Measurements from ENCODE around the gene TRABD2B. TPM values are rescaled to one million over a fixed set of nuclear protein-coding genes. Genes with fewer than 3 reads are reported as not detected.

Gene TRABD2B
- total RNA-seq, 1 experiment from 2014 or later, result 0.05 TPM

GRCh38 chr1:47993881-47994625, 3.1 kb downstream of the TRABD2B start:
- no peak overlapping the region for H2AFZ ChIP-seq (ENCODE audit: low read depth, low read length, poor library complexity, severe bottlenecking)
- H3K79me2 ChIP-seq (ENCODE audit: insufficient read depth, low read length), result no peaks in the 10 kb centered on the region
- H3K27ac ChIP-seq (ENCODE audit: low read depth, low read length), result no peak overlapping the region
- BruUV-seq (replicated peaks), result no TSS peak
- H3K27me3 ChIP-seq (ENCODE audit: insufficient read depth, low read length), result peaks cover 12% of the 10 kb centered on the region; the same call in 1 of the 2 replicates
- no peaks in the 10 kb centered on the region for H3K9me3 ChIP-seq (ENCODE audit: control insufficient read depth in 1 of 2, insufficient read depth in 1 of 2, low read depth in 1 of 2, low read length in 2 of 2)
- H3K9ac ChIP-seq (ENCODE audit: low read length), result no peak overlapping the region
- H4K20me1 ChIP-seq (ENCODE audit: insufficient read depth), result no peaks in the 10 kb centered on the region
- POLR2A ChIA-PET, result no interaction called here
- H3K4me1 ChIP-seq (ENCODE audit: control insufficient read depth in 1 of 2, insufficient read depth in 2 of 2, low read length in 2 of 2), result peaks cover 6 to 16% of the 10 kb centered on the region in 2 experiments; a peak in 3 of 4 replicates
- TF ChIP-seq MAX (IDR thresholded peaks at IDR 0.05) (no peak), SIN3A (IDR thresholded peaks at IDR 0.05; ENCODE audit: low read depth) (no peak), POLR2AphosphoS5 (IDR thresholded peaks at IDR 0.05; ENCODE audit: low read depth, low read length) (no peak), EZH2 (IDR thresholded peaks at IDR 0.05) (no peak), RAD21 (IDR thresholded peaks at IDR 0.05; ENCODE audit: low read depth) (no peak), JUND (IDR thresholded peaks at IDR 0.05) (no peak), ZFX (IDR thresholded peaks at IDR 0.05) (no peak), SP1 (IDR thresholded peaks at IDR 0.05; ENCODE audit: low read depth) (no peak), ELF1 (IDR thresholded peaks at IDR 0.05; ENCODE audit: borderline replicate concordance, low read depth) (no peak), EZH2phosphoT487 (IDR thresholded peaks at IDR 0.05; ENCODE audit: borderline replicate concordance) (no peak), ZBTB33 (IDR thresholded peaks at IDR 0.05; ENCODE audit: extremely low read depth, insufficient replicate concordance, low read length) (no peak), TCF7L2 (IDR thresholded peaks at IDR 0.05; ENCODE audit: borderline replicate concordance, extremely low read depth, insufficient read depth, insufficient read length) (no peak), CBX3 (IDR thresholded peaks at IDR 0.05; ENCODE audit: low read depth) (no peak), YY1 (IDR thresholded peaks at IDR 0.05; ENCODE audit: extremely low read depth, insufficient replicate concordance, low read depth, low read length) (no peak)
- CTCF ChIA-PET, result interaction anchor here (1.4 kb wide), 1 partner anchor 67 kb away, joined by 3 read pairs; no protein-coding TSS in a partner anchor
- no peaks in the 10 kb centered on the region for H3K36me3 ChIP-seq (ENCODE audit: control insufficient read depth in 1 of 2, insufficient read depth in 2 of 2, low read length in 2 of 2)
- H3K4me2 ChIP-seq (ENCODE audit: low read length), result no peak overlapping the region
- H3K4me3 ChIP-seq (replicated peaks in 1 of 2; ENCODE audit: low read depth in 1 of 2, low read length in 2 of 2), result no peak overlapping the region
- RAD21 ChIA-PET (ENCODE audit: low non-redundant PET in 1 of 2, low total read pairs in 2 of 2, uncharacterized antibody in 2 of 2, unreplicated experiment in 2 of 2), result no interaction called here
- ATAC-seq, result no peak
- H3K9me2 ChIP-seq (ENCODE audit: insufficient read depth), result no peaks in the 10 kb centered on the region
- no peak for DNase-seq (ENCODE audit: low read depth, low spot score)
- intact Hi-C loops (cut with micrococcal nuclease), result no loop called here

Measured in HCT116 (cell line).